Karpas-422 (cell line): ENCODE data around the gene PVRIG. TPM values are rescaled to one million over a fixed set of nuclear protein-coding genes. Genes with fewer than 3 reads are reported as not detected.
A peak's percentile ranks its signal among the peaks of the same experiment; 100 is the strongest.
"Not testable (repeated sequence)": the region's sequence is repeated elsewhere in the genome, so short reads cannot be mapped to it uniquely, and the experiment has no call there.

Experiments
- DNase-seq: peaks from one replicate; pipeline ENCODE4 v3.0.0-alpha.2; 2015
- H2AFZ ChIP-seq: fragments of 200-600 bp; sonication (generic); 2 replicates; pipeline ENCODE4 v1.6.1; 2014; ENCODE audit warnings: antibody characterized with exemption, low read length, mixed read lengths
- H3K27ac ChIP-seq: fragments of 200-600 bp; sonication (generic); 2 replicates; pipeline ENCODE4 v1.5.1; 2014; ENCODE audit warnings: mild to moderate bottlenecking, low read length, moderate library complexity
- H3K27me3 ChIP-seq: fragments of 200-600 bp; sonication (generic); 2 replicates; pipeline ENCODE4 v1.6.1; 2014; ENCODE audit warnings: low read length, mixed read lengths
- H3K36me3 ChIP-seq: fragments of 200-600 bp; sonication (generic); 2 replicates; pipeline ENCODE4 v1.6.1; 2014; ENCODE audit warnings: low read length, mixed read lengths; ENCODE audit not compliant: insufficient read depth
- H3K4me1 ChIP-seq: fragments of 200-600 bp; sonication (generic); 2 replicates; pipeline ENCODE4 v1.6.1; 2014; ENCODE audit warnings: mild to moderate bottlenecking, low read length, mixed read lengths
- H3K4me2 ChIP-seq: fragments of 200-600 bp; sonication (generic); 2 replicates; pipeline ENCODE4 v1.6.1; 2014; ENCODE audit warnings: low read length, low read depth, mild to moderate bottlenecking; ENCODE audit not compliant: poor library complexity, severe bottlenecking
- H3K4me3 ChIP-seq: fragments of 200-600 bp; sonication (generic); 2 replicates; pipeline ENCODE4 v1.5.1; 2014; ENCODE audit warnings: mild to moderate bottlenecking, antibody characterized with exemption, low read length, mixed read lengths
- H3K79me2 ChIP-seq: fragments of 200-600 bp; sonication (generic); 2 replicates; pipeline ENCODE4 v1.6.1; 2014; ENCODE audit warnings: mild to moderate bottlenecking, low read length, mixed read lengths
- H3K9ac ChIP-seq: fragments of 200-600 bp; sonication (generic); 2 replicates; pipeline ENCODE4 v1.6.0; 2014; ENCODE audit warnings: low read length
- H3K9me2 ChIP-seq: fragments of 200-600 bp; sonication (generic), shearing (Covaris generic); replicated peaks from 2 replicates; pipeline ENCODE4 v1.6.0; 2014; ENCODE audit warnings: mild to moderate bottlenecking, low read length, moderate library complexity; ENCODE audit not compliant: insufficient read depth
- H3K9me3 ChIP-seq: fragments of 300-700, 200-600 bp; sonication (generic); 2 replicates; pipeline ENCODE4 v1.6.1; 2014; ENCODE audit warnings: low read length, mixed read lengths
- H4K20me1 ChIP-seq: fragments of 200-600 bp; sonication (generic); 2 replicates; pipeline ENCODE4 v1.6.1; 2014; ENCODE audit warnings: mild to moderate bottlenecking, antibody characterized with exemption, low read length, low read depth; ENCODE audit not compliant: insufficient read depth
- total RNA-seq: library from RNA; depleted of rRNA; stranded (reverse); fragments of >200 nt; shearing (Covaris generic); gene quantifications from 2 replicates; pipeline ENCODE4 v1.2.3, GENCODE V29; 2014; ENCODE audit warnings: low replicate concordance

PVRIG gene
- total RNA-seq, 1 experiment from 2014 or later: 1.6 TPM

DNA sequence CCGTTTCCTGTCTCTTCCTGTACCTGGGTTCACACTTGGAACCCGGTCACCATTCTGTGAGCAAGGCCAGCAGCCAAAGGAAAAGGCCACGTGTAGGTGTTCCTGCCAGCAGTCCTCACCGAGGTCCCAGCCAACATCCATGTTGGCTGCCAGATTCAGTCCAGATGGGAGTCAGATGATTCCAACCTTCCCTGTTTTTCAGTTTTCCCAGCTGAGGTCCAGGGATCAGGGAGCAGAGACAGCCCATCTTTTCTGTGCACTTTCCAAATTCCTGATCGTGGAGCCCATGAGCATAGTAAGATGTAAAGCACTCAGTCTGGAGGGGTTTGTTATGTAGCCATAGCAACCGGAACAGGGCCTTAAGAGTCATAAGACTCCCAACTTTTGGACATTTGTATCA lies 3.9 kb upstream of the PVRIG start:
- H3K9me3 ChIP-seq: no peaks in the 10 kb centered on the region
- no peak overlapping the region for H3K4me2 ChIP-seq
- no peak overlapping the region for H2AFZ ChIP-seq
- H3K79me2 ChIP-seq: no peaks in the 10 kb centered on the region
- H3K4me3 ChIP-seq: no peak overlapping the region
- no peaks in the 10 kb centered on the region for H4K20me1 ChIP-seq
- no peaks in the 10 kb centered on the region for H3K27me3 ChIP-seq
- H3K27ac ChIP-seq: no peak overlapping the region
- H3K9ac ChIP-seq: no peak overlapping the region
- no peaks in the 10 kb centered on the region for H3K9me2 ChIP-seq
- no peak for DNase-seq
- H3K4me1 ChIP-seq: peaks cover 33% of the 10 kb centered on the region
- no peaks in the 10 kb centered on the region for H3K36me3 ChIP-seq

GRCh38 chr7:100217934-100218333 lies 1.8 kb upstream of the PVRIG start:
- Histone ChIP-seq H3K4me2 (peak overlapping the region; percentile 85), H3K4me1 (peaks cover 33% of the 10 kb centered on the region), H3K4me3 (peak overlapping the region; percentile 65; the same call in 1 of the 2 replicates), H3K27ac (peak overlapping the region; percentile 77)
- not testable (repeated sequence) for H4K20me1 ChIP-seq, H3K9ac ChIP-seq, H3K36me3 ChIP-seq, H3K27me3 ChIP-seq, H3K9me2 ChIP-seq, H3K79me2 ChIP-seq, H3K9me3 ChIP-seq, H2AFZ ChIP-seq
- DNase-seq: peak; percentile 76

GRCh38 chr7:100219271-100219737 lies 445 bp upstream of the PVRIG start:
- no peaks in the 10 kb centered on the region for H3K9me2 ChIP-seq
- no peaks in the 10 kb centered on the region for H3K9me3 ChIP-seq
- no peak overlapping the region for H2AFZ ChIP-seq
- H3K36me3 ChIP-seq: no peaks in the 10 kb centered on the region
- no peak for DNase-seq
- peak overlapping the region; percentile 75 for H3K27ac ChIP-seq
- peaks cover 33% of the 10 kb centered on the region for H3K4me1 ChIP-seq
- H3K27me3 ChIP-seq: no peaks in the 10 kb centered on the region
- H3K9ac ChIP-seq: peak overlapping the region; percentile 47
- H3K4me3 ChIP-seq: peak overlapping the region; percentile 55; the same call in 1 of the 2 replicates
- H4K20me1 ChIP-seq: no peaks in the 10 kb centered on the region
- H3K4me2 ChIP-seq: peak overlapping the region; percentile 54
- H3K79me2 ChIP-seq: no peaks in the 10 kb centered on the region

GRCh38 chr7:100220586-100221230 lies 959 bp downstream of the PVRIG start:
- peak overlapping the region; percentile 55; the same call in 1 of the 2 replicates for H3K4me3 ChIP-seq
- peak overlapping the region; percentile 73 for H3K9ac ChIP-seq
- H3K36me3 ChIP-seq: no peaks in the 10 kb centered on the region
- H3K79me2 ChIP-seq: no peaks in the 10 kb centered on the region
- H3K27me3 ChIP-seq: no peaks in the 10 kb centered on the region
- H3K9me3 ChIP-seq: no peaks in the 10 kb centered on the region
- no peak for DNase-seq
- H2AFZ ChIP-seq: no peak overlapping the region
- no peaks in the 10 kb centered on the region for H3K9me2 ChIP-seq
- peak overlapping the region; percentile 54 for H3K4me2 ChIP-seq
- peak overlapping the region; percentile 75 for H3K27ac ChIP-seq
- H4K20me1 ChIP-seq: no peaks in the 10 kb centered on the region
- H3K4me1 ChIP-seq: peaks cover 33% of the 10 kb centered on the region

GRCh38 chr7:100221231-100221718 lies 1.5 kb downstream of the PVRIG start:
- Histone ChIP-seq H3K4me2 (peak overlapping the region; percentile 54), H3K9ac (peak overlapping the region; percentile 73), H3K27me3 (no peaks in the 10 kb centered on the region), H2AFZ (no peak overlapping the region), H4K20me1 (no peaks in the 10 kb centered on the region), H3K9me2 (no peaks in the 10 kb centered on the region), H3K4me3 (peak overlapping the region; percentile 55; the same call in 1 of the 2 replicates), H3K9me3 (no peaks in the 10 kb centered on the region), H3K36me3 (no peaks in the 10 kb centered on the region), H3K4me1 (peaks cover 33% of the 10 kb centered on the region), H3K79me2 (no peaks in the 10 kb centered on the region), H3K27ac (peak overlapping the region; percentile 75)
- peak; percentile 50 for DNase-seq

DNA sequence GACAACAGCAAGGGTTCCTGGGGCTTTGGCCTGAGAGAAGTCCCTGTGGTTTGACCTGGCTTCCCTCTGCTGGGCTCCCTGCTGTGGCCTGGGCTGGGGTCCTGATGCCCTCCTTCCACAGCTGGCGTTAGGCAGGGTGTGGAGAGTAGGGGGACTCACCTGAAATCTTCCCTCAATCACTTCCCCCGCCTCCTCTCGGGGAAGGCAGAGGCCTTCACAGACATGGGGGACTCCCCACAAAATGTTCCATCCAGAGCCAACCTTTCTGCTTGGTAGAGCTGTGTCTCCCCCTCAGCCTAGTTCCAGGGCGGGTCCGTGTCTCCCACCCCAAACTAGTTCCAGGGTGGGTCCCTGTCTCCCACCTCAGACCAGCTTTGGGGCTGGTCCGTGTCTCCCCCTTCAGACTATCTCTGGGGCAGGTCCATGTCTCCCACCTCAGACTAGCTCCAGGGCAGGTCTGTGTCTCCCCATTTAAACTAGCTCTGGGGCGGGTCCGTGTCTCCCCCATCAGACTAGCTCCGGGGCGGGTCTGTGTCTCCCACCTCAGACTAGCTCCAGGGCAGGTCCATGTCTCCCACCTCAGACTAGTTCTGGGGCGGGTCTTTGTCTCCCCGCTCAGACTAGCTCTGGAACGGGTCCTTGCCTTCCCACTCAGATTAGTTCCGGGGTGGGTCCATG lies 2.2 kb downstream of the PVRIG start:
- H3K27me3 ChIP-seq: no peaks in the 10 kb centered on the region

DNA sequence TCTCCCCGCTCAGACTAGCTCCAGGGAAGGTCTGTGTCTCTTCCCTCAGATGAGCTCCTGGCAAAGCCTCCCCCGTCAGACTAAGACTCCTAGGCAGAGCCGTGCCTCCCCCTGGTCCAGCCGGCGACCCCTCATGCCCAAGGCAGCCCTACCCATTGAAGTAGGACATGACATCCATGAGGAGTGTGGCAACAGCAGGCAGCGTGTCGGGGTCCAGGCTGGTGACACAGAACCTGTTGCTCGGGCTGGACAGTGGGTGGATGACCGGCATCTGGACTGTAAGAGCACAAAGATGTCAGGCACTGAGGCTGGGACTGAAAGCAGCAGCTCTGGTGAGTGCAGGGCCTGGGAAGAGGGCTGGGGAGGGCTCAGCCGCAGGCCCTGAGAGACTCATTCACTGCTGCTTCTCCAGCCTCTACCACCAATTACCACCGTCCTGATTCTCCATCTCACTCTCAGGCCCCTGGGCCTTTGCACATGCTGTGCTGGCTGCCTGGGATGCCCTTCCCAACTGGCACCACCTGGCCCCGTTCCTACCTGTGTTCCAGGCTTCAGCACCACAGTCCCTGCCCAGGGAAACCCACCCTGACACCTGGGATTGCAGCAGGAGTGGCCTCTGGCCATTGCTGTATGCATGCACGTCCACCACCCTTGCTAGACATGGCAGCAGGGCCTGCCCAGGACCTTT lies 2.8 kb downstream of the PVRIG start:
- no peak overlapping the region for H3K4me3 ChIP-seq
- no peak overlapping the region for H3K9ac ChIP-seq
- peaks cover 28% of the 10 kb centered on the region for H3K4me1 ChIP-seq
- no peak overlapping the region for H3K4me2 ChIP-seq
- no peaks in the 10 kb centered on the region for H3K36me3 ChIP-seq
- no peaks in the 10 kb centered on the region for H3K9me3 ChIP-seq
- H4K20me1 ChIP-seq: no peaks in the 10 kb centered on the region
- no peaks in the 10 kb centered on the region for H3K9me2 ChIP-seq
- no peak overlapping the region for H3K27ac ChIP-seq
- no peaks in the 10 kb centered on the region for H3K79me2 ChIP-seq
- H3K27me3 ChIP-seq: no peaks in the 10 kb centered on the region
- no peak overlapping the region for H2AFZ ChIP-seq
- DNase-seq: no peak

More for the DNA sequence above, 2.2 kb downstream of the PVRIG start:
- no peaks in the 10 kb centered on the region for H4K20me1 ChIP-seq
- H3K79me2 ChIP-seq: no peaks in the 10 kb centered on the region
- DNase-seq: no peak
- H3K4me1 ChIP-seq: peaks cover 33% of the 10 kb centered on the region
- H3K27ac ChIP-seq: peak overlapping the region; percentile 75
- peak overlapping the region; percentile 55; the same call in 1 of the 2 replicates for H3K4me3 ChIP-seq
- H2AFZ ChIP-seq: no peak overlapping the region
- no peaks in the 10 kb centered on the region for H3K9me3 ChIP-seq
- H3K9me2 ChIP-seq: no peaks in the 10 kb centered on the region
- peak overlapping the region; percentile 54 for H3K4me2 ChIP-seq
- no peaks in the 10 kb centered on the region for H3K36me3 ChIP-seq
- H3K9ac ChIP-seq: peak overlapping the region; percentile 73

- not testable (repeated sequence) for H3K79me2 ChIP-seq, H3K9ac ChIP-seq, DNase-seq, H3K27me3 ChIP-seq, H3K36me3 ChIP-seq, H3K27ac ChIP-seq, H2AFZ ChIP-seq, H3K9me2 ChIP-seq, H3K9me3 ChIP-seq, H4K20me1 ChIP-seq, H3K4me2 ChIP-seq, H3K4me3 ChIP-seq
- H3K4me1 ChIP-seq: peaks cover 28% of the 10 kb centered on the region
Measured at GRCh38 chr7:100223376-100223927, 3.7 kb downstream of the PVRIG start.
